HG03469 (cell line): Measurements from ENCODE around the gene RNF38.
"Not testable (repeated sequence)": the region's sequence is repeated elsewhere in the genome, so short reads cannot be mapped to it uniquely, and the experiment has no call there.

ENCODE experiments used
- ATAC-seq: cut with Tn5 transposase; IDR thresholded peaks from one replicate; pipeline ENCODE4 v1.9.1; 2021; ENCODE audit warnings: mild to moderate bottlenecking, moderate library complexity, moderate number of reproducible peaks; ENCODE audit not compliant: unreplicated experiment

RNF38 gene

DNA sequence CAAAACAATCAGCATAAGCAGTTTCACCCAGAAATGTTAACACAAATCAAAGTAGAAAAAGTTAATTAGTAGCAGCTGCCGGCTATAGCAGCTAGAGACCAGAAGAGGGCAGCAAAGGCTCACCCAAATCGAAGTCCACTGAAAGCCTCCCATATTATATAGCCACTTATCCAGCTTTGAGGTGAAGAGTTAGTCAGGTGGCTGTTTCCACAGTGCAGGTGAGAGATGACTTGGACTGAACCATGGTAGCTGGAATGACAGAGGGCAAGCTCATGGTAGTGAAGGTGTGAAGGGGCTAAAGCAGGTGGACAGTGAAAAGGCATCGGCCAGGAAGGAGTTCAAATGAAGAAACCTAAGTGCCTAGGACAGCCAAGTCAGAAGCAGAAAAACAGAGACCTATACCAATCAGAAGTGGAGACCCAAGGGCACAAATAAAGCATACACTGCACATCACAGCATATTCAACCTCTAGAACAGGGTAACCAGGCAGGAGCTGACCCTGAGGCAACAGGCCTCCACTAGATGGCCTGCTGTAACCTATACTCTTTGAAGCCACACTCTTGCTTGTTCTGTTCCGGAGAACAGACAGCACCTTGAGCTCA is 7.2 kb upstream of the RNF38 start:
- no peak for ATAC-seq

DNA sequence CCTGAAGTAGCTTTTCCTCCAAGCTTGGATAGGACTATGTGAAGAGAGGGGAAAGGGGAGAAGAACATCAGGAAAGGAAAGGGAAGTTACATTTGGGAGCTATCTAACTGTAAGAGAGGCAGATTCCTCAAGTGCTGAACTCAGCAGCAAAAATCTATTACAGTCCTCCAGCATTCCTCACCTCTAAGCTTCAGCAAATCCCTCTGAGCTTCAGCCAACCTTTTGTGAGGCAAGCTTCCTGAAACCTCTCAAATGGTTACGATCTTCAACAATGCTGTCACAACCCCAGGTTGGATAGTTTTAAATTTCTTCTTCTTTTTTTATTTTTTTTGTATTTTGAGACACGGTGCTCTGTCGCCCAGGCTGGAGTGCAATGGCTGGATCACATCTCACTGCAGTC is 2.5 kb upstream of the RNF38 start:
- ATAC-seq: no peak

DNA sequence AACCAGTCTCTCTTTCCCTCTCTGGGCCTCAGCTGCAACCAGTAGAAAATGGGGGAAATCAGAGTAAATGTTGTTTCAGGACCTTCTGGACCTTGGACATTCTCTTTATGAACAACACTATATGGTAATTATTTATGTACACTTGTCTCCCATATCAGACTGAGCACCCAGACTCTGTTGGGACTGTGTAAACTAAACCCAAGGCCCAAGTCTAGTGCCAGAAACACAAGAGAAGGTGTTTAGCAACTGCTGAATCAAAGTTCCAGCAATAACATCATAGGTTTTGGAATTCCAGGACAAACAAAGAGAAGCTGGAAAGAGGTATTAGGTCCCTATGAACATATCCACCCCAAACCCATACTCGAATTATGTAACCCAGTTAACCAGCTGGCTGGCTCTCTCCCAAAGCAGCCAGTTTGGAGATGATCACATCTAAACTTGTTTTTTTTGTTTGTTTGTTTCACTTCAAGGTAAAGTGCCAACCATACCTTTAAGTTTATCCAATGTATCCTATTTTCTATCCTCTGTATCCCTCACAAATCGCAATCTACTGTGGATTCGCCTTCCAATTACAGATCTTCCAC is 1.9 kb upstream of the RNF38 start:
- ATAC-seq: no peak

DNA sequence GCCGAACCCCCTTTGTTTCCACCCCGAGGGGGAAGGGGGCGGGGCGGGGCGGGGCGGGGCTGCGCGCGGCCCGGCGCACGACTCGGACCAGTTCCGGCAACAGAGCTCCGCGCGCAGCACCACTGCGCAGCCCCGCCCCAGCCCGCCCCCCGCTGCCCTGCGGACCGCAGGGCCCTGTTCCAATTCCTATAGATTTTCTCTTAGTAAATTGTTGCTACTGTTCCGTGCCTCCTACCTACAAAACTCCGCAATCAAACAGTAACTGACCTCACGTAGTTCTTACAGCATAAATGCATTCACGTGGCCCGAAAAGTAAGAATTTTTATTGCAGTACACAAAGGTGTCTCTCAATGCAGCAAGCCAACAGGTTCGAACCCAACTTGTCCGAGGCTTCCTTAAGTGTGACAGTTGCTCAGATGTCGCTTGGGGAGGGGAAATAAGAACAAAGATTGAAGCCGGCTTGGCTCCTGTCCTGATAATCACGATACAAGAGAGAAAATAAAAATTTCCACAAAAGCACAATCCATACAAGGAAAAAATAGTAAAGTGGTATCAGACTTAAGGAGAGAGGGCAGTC is 1.2 kb upstream of the RNF38 start:
- peak; percentile 29 for ATAC-seq

DNA sequence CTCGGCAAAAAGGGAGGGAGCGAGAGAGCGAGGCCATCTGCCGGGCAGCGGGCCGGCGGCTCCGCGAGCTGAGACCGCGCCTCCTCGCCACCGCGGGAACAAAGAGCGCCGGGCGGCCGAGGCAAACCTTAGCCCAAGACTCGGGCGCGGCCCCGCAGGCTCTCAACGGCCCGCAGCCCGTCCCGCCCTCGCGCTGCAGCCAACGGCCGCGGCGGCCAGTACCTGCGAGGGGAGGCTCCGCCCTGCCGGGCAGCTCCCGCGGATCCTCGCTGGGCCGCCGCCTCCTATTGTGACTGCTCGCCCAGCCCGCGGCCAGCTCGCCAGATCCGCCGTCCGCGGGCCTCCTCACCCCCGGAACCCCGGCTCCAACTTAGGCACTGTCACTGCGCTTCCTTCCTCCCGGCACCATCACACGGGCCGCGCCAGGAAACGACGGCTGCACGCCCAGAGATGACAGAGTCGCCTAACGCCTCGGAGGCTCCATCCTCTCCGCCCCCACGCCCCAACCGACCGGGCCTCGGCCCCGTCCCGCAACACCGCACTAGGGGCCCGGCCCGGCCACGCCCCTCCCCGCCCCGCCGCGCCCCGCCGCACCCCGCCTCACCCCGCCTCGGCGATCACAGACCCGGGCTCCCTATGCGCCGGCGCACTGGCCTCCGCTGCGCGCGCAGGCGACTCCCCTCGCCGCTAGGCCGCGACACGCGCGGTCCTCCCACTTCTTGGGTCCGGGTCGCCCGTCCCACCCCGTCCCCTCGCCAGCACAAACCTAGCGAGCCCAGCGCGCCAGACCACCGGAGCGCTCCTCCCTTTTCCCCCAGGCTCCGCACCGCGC is 479 bp upstream of the RNF38 start:
- ATAC-seq: peak; percentile 40

DNA sequence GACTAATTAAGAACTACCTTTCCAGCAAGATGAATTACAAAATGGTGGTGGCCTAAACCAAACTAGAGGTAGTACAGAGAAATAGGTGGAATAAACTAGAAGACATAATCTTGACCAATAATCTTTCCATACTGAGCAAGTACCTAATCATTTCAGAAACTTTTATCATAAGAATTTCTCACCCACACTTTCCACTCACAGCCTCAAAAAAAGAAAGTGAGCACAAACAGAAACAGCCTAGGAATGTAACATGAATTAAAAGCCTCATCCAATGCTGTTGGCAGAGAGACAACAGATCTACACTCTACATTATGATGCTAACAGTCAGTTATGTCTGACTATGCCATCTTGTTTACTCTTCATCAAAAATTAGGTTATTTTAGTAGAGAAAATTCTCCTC is 1.3 kb downstream of the RNF38 start:
- no peak for ATAC-seq

DNA sequence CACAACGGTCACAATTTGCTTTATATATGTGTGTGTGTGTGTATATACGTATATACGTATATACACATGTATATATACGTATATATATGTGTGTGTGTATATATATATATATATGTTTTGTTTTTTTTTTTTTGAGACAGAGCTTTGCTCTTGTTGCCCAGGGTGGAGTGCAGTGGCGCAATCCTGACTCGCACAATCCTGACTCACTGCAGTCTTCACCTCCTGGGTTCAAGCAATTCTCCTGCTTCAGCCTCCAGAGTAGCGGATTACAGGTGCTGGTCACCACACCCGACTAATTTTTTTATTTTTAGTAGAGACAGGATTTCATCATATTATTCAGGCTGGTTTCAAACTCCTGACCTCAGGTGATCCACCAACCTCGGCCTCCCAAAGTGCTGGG is 3.1 kb downstream of the RNF38 start:
- no peak for ATAC-seq

DNA sequence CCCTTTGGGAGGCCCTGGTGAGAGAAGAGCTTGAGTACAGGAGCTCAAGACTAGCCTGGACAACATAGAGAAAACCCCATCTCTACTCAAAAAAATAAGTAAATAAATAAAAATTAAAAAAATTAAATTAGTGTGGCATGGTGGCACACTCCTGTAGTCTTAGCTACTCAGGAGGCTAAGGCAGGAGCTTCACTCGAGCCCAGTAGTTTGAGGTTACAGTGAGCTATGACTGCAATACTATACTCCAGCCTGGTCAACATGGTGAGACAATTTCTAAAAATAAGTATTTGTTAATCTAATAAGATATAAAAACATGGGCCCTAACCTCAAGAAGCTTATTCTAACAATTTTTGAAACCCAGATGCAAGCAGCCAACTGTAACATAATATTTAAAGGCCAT is 7.6 kb downstream of the RNF38 start:
- ATAC-seq: no peak

DNA sequence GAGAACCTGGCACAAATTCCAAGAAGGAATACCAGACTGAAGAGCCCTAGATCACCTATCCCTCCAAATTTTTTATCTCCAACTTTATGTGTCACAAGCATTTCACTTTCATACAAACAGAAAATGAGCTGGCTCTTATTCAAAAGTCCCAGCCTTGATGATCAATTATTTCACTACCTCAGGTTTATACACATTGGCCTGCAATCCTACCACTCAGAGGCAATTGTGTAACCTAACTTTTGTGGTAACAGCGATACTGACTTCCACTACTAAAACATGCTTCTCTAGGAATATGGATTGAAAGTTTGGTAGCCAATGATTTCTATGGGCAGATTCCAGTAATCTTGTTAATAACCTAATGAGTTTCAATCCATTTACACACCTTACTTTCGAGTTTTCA is 10.5 kb downstream of the RNF38 start:
- ATAC-seq: no peak

DNA sequence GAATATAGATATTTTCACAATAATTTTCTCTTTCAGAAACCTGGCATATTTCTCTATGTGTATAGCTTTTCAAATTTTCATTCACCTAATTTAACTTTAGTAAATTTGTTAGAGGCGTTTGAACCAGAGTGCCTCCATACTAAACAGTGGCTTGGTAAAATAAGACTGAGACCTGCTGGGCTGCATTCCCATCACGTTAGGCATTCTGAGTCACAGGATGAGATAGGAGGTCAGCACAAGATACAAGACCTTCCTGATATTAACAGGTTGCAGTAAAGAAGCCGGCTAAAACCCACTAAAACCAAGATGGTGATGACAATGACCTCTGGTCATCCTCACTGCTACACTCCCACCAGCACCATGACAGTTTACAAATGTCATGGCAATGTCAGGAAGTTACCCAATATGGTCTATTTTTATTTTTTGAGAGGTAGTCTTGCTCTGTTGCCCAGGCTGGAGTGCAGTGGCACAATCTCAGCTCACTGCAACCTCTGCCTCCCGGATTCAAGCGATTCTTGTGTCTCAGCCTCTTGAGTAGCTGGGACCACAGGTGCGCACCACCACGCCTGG is 13.6 kb downstream of the RNF38 start:
- ATAC-seq: not testable (repeated sequence)

DNA sequence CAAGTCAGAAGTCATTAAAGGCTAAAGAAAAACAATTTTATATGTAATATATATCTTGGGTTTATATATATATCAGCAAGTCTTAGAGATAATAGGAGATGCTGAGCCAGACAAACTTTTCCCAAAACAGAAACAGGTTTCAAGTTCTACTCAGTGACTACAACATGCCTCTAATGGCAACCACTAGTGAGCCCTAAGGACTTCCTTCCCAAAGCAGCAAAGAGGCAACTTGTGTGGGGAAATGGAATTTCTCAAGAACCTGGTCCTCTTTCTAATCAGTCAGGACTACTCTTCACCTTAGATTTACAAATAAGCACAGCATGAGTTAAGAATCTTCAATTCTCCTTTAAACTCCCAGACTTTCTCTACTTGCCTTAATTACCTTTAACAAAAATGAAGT is 17.6 kb downstream of the RNF38 start:
- ATAC-seq: no peak

DNA sequence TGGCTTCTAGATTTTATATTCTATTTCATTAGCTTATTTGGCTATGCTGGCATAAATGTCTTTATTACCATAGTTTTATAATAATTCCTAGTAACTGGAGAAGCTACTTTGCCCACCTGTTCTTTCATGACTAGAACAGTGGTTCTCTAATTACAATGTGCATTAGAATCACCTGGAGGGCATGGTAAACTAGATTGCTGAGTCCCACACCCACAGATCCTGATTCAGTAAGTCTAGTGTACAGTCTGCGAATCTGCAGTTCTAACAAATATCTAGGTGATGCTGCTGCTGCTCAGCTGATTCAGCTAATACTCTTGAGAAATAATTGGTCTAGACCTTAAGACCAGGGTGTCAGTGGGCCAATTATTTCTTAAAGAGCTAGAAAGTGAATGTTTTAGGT is 35.5 kb downstream of the RNF38 start:
- no peak for ATAC-seq

DNA sequence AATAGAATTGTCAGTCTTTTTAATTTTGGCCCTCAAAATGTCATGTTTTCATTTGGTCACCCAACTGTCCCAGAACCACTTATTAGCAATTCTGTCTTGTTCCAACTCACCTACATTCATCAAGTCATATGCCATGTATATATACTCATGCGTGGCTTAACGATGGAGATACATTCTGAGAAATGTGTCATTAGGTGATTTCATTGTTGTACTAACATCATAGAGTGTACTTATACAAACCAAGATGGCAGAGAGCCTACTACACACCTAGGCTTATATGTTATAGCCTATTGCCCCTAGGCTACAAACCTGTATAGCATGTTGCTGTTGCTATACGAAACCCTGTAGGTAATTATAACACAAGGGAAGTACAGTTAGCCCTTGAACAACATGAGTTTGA is 36.6 kb downstream of the RNF38 start:
- no peak for ATAC-seq

DNA sequence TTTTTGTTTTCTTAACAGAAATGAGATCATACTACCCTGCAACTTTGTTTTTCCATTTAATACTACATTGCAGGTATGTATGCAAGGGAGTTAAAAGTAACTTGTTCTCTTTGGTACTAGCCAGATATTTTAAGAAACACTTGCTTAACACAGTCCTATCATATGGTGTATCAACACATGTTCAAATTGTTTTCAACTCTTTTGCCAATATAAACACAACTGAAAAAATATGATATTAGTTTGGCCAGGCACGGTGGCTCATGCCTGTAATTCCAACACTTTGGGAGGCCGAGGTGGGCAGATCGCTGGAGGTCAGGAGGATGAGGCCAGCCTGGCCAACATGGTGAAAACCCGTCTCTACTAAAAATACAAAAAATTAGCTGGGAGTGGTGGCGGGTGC is 41.6 kb downstream of the RNF38 start:
- ATAC-seq: no peak

DNA sequence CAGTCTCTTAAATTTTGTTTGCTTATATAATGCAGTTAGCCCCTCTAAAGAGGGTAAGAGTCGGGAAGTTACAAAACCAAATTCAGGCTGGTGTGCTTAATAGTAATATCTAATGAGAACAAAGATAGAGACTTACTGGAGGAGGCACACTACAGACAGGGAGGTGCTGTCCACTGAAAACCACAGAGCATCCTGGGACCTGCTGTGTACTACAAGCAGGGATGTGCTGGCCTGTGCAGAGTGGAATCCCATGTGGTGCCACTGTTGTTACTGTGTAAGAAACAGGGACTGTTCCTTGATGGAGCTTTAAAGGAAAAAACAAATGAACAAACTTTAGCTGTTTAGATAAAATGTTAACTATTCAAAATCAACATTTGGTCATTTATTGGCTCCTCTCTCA is 42.4 kb downstream of the RNF38 start:
- ATAC-seq: no peak

DNA sequence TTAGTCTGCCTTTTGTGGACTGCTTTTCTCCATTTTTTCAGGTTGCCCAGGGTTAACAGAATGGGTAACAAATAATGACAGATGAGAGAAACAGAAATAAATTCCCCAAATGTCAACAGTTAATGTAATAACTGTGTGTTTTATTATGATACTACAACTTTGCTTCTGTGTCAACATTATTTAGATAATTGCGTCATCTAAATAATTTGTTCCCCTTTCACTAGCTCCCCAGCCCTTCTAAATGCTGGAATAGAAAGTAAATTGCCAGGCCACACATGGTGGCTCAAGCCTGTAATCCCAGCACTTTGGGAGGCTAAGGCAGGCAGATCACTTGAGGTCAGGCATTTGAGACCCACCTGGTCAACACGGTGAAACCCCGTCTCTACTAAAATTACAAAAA is 53.5 kb downstream of the RNF38 start:
- no peak for ATAC-seq

DNA sequence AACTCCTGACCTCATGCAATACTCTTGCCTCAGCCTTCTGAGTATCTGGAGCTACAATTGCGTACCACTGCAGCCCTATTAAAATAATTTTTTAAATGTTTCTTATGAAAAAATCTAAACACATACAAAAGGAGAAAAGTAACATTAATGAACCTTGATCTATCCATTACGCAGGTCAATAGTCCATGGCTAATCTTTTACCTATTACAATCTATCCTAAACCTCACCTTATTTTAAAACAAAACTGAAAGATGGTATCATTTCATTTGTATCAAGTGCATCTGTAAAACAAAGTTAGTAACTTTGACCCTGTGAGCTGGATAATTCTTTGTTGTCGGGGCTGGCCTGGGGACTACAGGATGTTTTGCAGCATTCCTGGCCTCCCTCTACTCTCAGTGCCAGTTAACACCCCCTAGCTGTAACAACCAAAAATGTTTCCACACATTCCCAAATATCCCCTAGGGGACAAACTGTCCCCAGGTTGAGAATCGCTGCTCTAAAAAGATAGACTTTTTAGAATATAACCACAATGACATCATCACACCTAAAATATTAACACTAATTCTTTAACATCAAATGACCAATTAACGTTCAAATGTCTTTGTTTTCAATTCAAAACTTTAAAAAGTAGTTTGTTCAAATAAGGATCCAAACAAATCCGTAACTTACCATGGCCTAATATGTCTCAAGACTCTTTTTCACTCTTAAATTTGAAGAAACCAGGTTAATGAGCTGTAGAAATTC is 54.8 kb downstream of the RNF38 start:
- ATAC-seq: no peak

DNA sequence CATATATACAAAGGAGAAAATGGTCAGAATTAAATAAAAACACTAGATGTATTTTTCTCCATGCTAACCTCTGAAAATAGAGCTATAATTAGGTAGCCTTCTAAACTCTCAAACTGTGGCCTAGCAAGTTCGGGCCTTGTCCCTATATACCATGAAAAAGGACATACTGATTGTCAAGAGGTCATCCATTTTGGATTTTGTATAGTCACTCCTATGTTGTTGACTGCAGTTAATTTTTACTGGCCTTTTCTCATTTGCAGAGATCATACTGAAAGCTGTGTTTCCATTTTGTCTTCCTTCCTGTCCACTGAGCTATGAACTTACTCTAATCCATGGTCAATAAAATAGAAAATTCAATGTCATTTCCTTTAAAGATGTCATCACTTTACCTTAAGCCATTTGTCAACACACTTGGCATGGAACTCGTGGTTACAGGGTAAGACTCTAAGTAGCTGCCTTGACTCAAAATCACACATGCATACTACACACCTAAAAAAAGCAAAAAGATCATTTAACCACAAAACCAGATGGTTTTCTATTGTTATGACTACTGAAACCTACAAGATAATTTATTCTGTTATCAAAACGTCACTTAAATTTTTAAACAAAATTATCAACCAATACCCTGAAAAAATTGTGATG is 58.0 kb downstream of the RNF38 start:
- no peak for ATAC-seq

DNA sequence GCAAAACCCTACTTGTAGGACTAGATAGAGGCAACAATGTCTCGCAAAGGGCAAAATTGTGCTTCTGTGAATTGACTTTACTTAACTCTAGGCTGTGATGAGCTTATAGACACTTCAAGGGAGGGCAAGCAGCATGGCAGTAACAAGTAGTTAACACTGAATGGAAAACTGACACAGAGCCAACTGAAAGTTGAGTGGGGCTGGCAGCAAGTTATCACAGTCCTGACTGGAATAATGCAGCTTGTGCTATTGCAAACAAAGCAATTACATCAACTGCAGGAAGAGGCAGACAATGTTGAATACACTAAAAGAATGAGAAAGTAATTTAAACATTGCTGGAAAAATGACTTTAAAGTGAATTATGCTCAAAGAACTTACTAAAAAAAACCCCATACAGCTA is 62.2 kb downstream of the RNF38 start:
- no peak for ATAC-seq

DNA sequence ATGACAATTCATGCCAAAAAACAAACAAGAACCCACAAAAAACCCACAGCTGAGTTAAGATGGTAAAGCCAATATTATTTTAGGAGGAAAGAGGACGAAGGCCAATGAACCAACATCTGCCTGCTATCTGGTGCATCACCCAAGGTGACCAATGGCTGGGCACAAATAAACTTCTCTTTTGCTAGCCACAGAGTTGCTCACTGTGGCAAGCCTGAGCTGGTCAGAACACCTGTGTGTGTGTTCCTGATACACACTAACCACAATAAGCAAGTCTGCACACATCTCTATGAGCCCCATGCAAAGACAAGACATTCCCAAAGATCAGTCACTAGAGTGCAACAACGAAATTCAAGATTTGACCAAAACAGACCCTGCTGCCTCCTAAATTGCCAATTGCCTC is 63.1 kb downstream of the RNF38 start:
- ATAC-seq: no peak
